Caco-2 (cell line): ENCODE data around the gene LHPP. TPM values are rescaled to one million over a fixed set of nuclear protein-coding genes. Genes with fewer than 3 reads are reported as not detected.

Source experiments
- BruUV-seq: library from RNA; stranded (reverse); fragments of 400-500 nt; replicated peaks from 2 replicates; lab custom pipeline; 2021; lab: Mats Ljungman, UMichigan
- CTCF ChIA-PET: fragments of 300-600 bp; sonication (Branson Sonifier 250); formaldehyde crosslinking; loops from one replicate; lab custom pipeline; 2022; ENCODE audit warnings: antibody characterized with exemption; lab: Charles Lee
- POLR2A ChIA-PET: fragments of 300-600 bp; sonication (Branson Sonifier 250); formaldehyde crosslinking; loops from one replicate; lab custom pipeline; 2022; ENCODE audit warnings: antibody characterized with exemption; lab: Charles Lee
- DNase-seq, 2 experiments: peaks; one replicate each; pipeline versions ENCODE4 v3.0.0 to v3.0.0-alpha.2; 2020 to 2022
- H3K27me3 ChIP-seq: replicated peaks from 2 replicates; pipeline ENCODE4 v1.6.0; 2011; ENCODE audit warnings: low read length; ENCODE audit not compliant: control insufficient read depth, insufficient read depth
- H3K36me3 ChIP-seq: 2 replicates; pipeline ENCODE4 v1.5.1; 2011; ENCODE audit warnings: low read length; ENCODE audit not compliant: control insufficient read depth, insufficient read depth
- H3K4me1 ChIP-seq: fragments of 250-450 bp; sonication (Bioruptor Pico); 2 replicates; pipeline ENCODE4 v1.5.1; 2020; ENCODE audit warnings: mild to moderate bottlenecking
- H3K4me3 ChIP-seq: 2 replicates; pipeline ENCODE4 v1.5.1; 2011; ENCODE audit warnings: low read depth, mild to moderate bottlenecking, control low read depth, low read length
- H3K9me3 ChIP-seq: fragments of 250-450 bp; sonication (Bioruptor Pico); 2 replicates; pipeline ENCODE4 v1.5.1; 2020; ENCODE audit warnings: mild to moderate bottlenecking, moderate library complexity
- H3K27ac Mint-ChIP-seq: one replicate; pipeline ENCODE4 v1.8.0; 2022; ENCODE audit warnings: mixed read lengths; ENCODE audit not compliant: unreplicated experiment
- H3K27me3 Mint-ChIP-seq: one replicate; pipeline ENCODE4 v1.8.0; 2022; ENCODE audit warnings: mixed read lengths; ENCODE audit not compliant: insufficient read depth, unreplicated experiment
- H3K36me3 Mint-ChIP-seq: one replicate; pipeline ENCODE4 v1.8.0; 2022; ENCODE audit warnings: mild to moderate bottlenecking, mixed read lengths; ENCODE audit not compliant: insufficient read depth, unreplicated experiment
- H3K4me1 Mint-ChIP-seq: one replicate; pipeline ENCODE4 v1.8.0; 2022; ENCODE audit warnings: low read depth, mixed read lengths; ENCODE audit not compliant: unreplicated experiment
- H3K4me3 Mint-ChIP-seq: one replicate; pipeline ENCODE4 v1.8.0; 2022; ENCODE audit warnings: mild to moderate bottlenecking, moderate library complexity, mixed read lengths; ENCODE audit not compliant: unreplicated experiment
- H3K9me3 Mint-ChIP-seq: one replicate; pipeline ENCODE4 v1.8.0; 2022; ENCODE audit warnings: mixed read lengths; ENCODE audit not compliant: unreplicated experiment
- CTCF ChIP-seq, 2 experiments: fragments of 200-600 bp in 1 of 2; IDR thresholded peaks; 1 replicate in 1 of 2; 2 replicates in 1 of 2; pipeline versions ENCODE4 v1.5.1 to v1.8.0; 2011 to 2022; ENCODE audit warnings: antibody characterized with exemption in 1 of 2, control low read depth in 1 of 2, inconsistent platforms in 1 of 2, low read depth in 1 of 2, low read length in 1 of 2, mild to moderate bottlenecking in 1 of 2, moderate library complexity in 1 of 2; ENCODE audit not compliant: insufficient read depth in 1 of 2, severe bottlenecking in 1 of 2, unreplicated experiment in 1 of 2
- intact Hi-C: fragments of 100-400 bp; cut with micrococcal nuclease; formaldehyde crosslinking; loops from one replicate; pipeline ENCODE4 v1.10.0; 2022; ENCODE audit not compliant: unreplicated experiment
- total RNA-seq: library from RNA; stranded (reverse); gene quantifications from 2 replicates; pipeline ENCODE4 v1.2.3, GENCODE V29; 2022

LHPP gene
- total RNA-seq, 1 experiment from 2014 or later, result 15.9 TPM

GRCh38 chr10:124450783-124451057 lies 10.9 kb upstream of the LHPP start:
- no peaks in the 10 kb centered on the region for H3K4me1 Mint-ChIP-seq
- no TSS peak for BruUV-seq
- intact Hi-C loops, result no loop called here

GRCh38 chr10:124451276-124451675 lies 10.3 kb upstream of the LHPP start:
- ChIA-PET POLR2A (no interaction called here), CTCF (no interaction called here)
- Mint-ChIP-seq H3K4me3 (no peak overlapping the region), H3K9me3 (no peaks in the 10 kb centered on the region), H3K27me3 (peaks cover 19% of the 10 kb centered on the region), H3K27ac (no peak overlapping the region), H3K4me1 (no peaks in the 10 kb centered on the region), H3K36me3 (no peaks in the 10 kb centered on the region)
- intact Hi-C loops, result no loop called here
- no peaks in the 10 kb centered on the region for H3K36me3 ChIP-seq
- TF ChIP-seq CTCF (IDR thresholded peaks at IDR 0.05; ENCODE audit: insufficient read depth in 1 of 2, low read depth in 1 of 2, low read length in 1 of 2, severe bottlenecking in 1 of 2, unreplicated experiment in 1 of 2), result no peak
- peaks cover 2% of the 10 kb centered on the region for H3K27me3 ChIP-seq
- no peak for DNase-seq
- BruUV-seq, result no TSS peak
- H3K4me1 ChIP-seq, result peaks cover 20% of the 10 kb centered on the region
- no peaks in the 10 kb centered on the region for H3K9me3 ChIP-seq
- H3K4me3 ChIP-seq, result no peak overlapping the region

More at GRCh38 chr10:124450783-124451057, 10.9 kb upstream of the LHPP start:
- POLR2A ChIA-PET, result no interaction called here
- H3K4me1 ChIP-seq, result peaks cover 17% of the 10 kb centered on the region
- Mint-ChIP-seq H3K27me3 (peaks cover 19% of the 10 kb centered on the region), H3K36me3 (no peaks in the 10 kb centered on the region), H3K27ac (no peak overlapping the region), H3K9me3 (no peaks in the 10 kb centered on the region), H3K4me3 (peak overlapping the region; percentile 75)
- no peaks in the 10 kb centered on the region for H3K9me3 ChIP-seq
- CTCF ChIA-PET, result no interaction called here
- H3K4me3 ChIP-seq, result no peak overlapping the region
- peaks cover 2% of the 10 kb centered on the region for H3K27me3 ChIP-seq
- no peaks in the 10 kb centered on the region for H3K36me3 ChIP-seq
- DNase-seq, result no peak
- no peak for TF ChIP-seq CTCF (IDR thresholded peaks at IDR 0.05; ENCODE audit: insufficient read depth in 1 of 2, low read depth in 1 of 2, low read length in 1 of 2, severe bottlenecking in 1 of 2, unreplicated experiment in 1 of 2)

GRCh38 chr10:124453960-124454610 lies 7.5 kb upstream of the LHPP start:
- H3K9me3 Mint-ChIP-seq, result no peaks in the 10 kb centered on the region
- Histone ChIP-seq H3K4me3 (no peak overlapping the region), H3K4me1 (peaks cover 27% of the 10 kb centered on the region), H3K36me3 (no peaks in the 10 kb centered on the region), H3K27me3 (peaks cover 2% of the 10 kb centered on the region), H3K9me3 (no peaks in the 10 kb centered on the region)
- no peak for DNase-seq
- H3K27me3 Mint-ChIP-seq, result peaks cover 9% of the 10 kb centered on the region
- no TSS peak for BruUV-seq
- intact Hi-C loops, result no loop called here
- H3K27ac Mint-ChIP-seq, result no peak overlapping the region
- H3K4me1 Mint-ChIP-seq, result peaks cover 5% of the 10 kb centered on the region
- ChIA-PET POLR2A (interaction anchor here (0.6 kb wide), 1 partner anchor 369 kb away, joined by 18 read pairs; no protein-coding TSS in a partner anchor), CTCF (no interaction called here)
- H3K4me3 Mint-ChIP-seq, result no peak overlapping the region
- no peak for TF ChIP-seq CTCF (IDR thresholded peaks at IDR 0.05; ENCODE audit: insufficient read depth in 1 of 2, low read depth in 1 of 2, low read length in 1 of 2, severe bottlenecking in 1 of 2, unreplicated experiment in 1 of 2)
- H3K36me3 Mint-ChIP-seq, result no peaks in the 10 kb centered on the region
